Measurements from ENCODE around the gene FAM171A2.
A peak's percentile ranks its signal among the peaks of the same experiment; 100 is the strongest.
"Not testable (repeated sequence)": the region's sequence is repeated elsewhere in the genome, so short reads cannot be mapped to it uniquely, and the experiment has no call there.

FAM171A2 gene

GRCh38 chr17:44343510-44344209 is 20.0 kb downstream of the FAM171A2 start:
- Histone ChIP-seq H3K4me3 (replicated peaks; ENCODE audit: insufficient read depth, low read length) (no peak overlapping the region), H3K27ac (replicated peaks) (no peak overlapping the region), H3K27me3 (ENCODE audit: insufficient read depth, poor library complexity, severe bottlenecking) (no peaks in the 10 kb centered on the region)
- no peak for DNase-seq (ENCODE audit: low read depth in 1 of 2, low spot score in 1 of 2)
- no peak for TF ChIP-seq GABPA (IDR thresholded peaks at IDR 0.05; ENCODE audit: low read depth)
- TF ChIP-seq SPI1 (IDR thresholded peaks at IDR 0.05; ENCODE audit: borderline replicate concordance, low read depth) = no peak
- no peak for TF ChIP-seq REST (IDR thresholded peaks at IDR 0.05; ENCODE audit: insufficient replicate concordance, low read depth)
- no peak for TF ChIP-seq POLR2AphosphoS5 (IDR thresholded peaks at IDR 0.05; ENCODE audit: low read depth)
- no peak for TF ChIP-seq CTCF (IDR thresholded peaks at IDR 0.05; ENCODE audit: insufficient read depth, low read length)

- not testable (repeated sequence) for H3K27ac ChIP-seq (replicated peaks); H3K27me3 ChIP-seq (ENCODE audit: insufficient read depth, poor library complexity, severe bottlenecking); H3K4me3 ChIP-seq (replicated peaks; ENCODE audit: insufficient read depth, low read length)
Observed at GRCh38 chr17:44340553-44340952, 23.1 kb downstream of the FAM171A2 start.

GRCh38 chr17:44338702-44339101 is 25.0 kb downstream of the FAM171A2 start:
- no peaks in the 10 kb centered on the region for H3K27me3 ChIP-seq (ENCODE audit: insufficient read depth, poor library complexity, severe bottlenecking)
- H3K4me3 ChIP-seq (replicated peaks; ENCODE audit: insufficient read depth, low read length) = no peak overlapping the region
- TF ChIP-seq CTCF (IDR thresholded peaks at IDR 0.05; ENCODE audit: insufficient read depth, low read length) = no peak
- no peak for TF ChIP-seq REST (IDR thresholded peaks at IDR 0.05; ENCODE audit: insufficient replicate concordance, low read depth)
- TF ChIP-seq GABPA (IDR thresholded peaks at IDR 0.05; ENCODE audit: low read depth) = no peak
- TF ChIP-seq SPI1 (IDR thresholded peaks at IDR 0.05; ENCODE audit: borderline replicate concordance, low read depth) = no peak
- TF ChIP-seq POLR2AphosphoS5 (IDR thresholded peaks at IDR 0.05; ENCODE audit: low read depth) = no peak
- H3K27ac ChIP-seq (replicated peaks) = peak overlapping the region; percentile 29
- peak in 1 of 2 experiments; percentile 23 for DNase-seq (ENCODE audit: low read depth in 1 of 2, low spot score in 1 of 2)

More at GRCh38 chr17:44340553-44340952, 23.1 kb downstream of the FAM171A2 start:
- DNase-seq (ENCODE audit: low read depth in 1 of 2, low spot score in 1 of 2) = not testable (repeated sequence)

- no peak for TF ChIP-seq REST (IDR thresholded peaks at IDR 0.05; ENCODE audit: insufficient replicate concordance, low read depth)
- no peak for TF ChIP-seq POLR2AphosphoS5 (IDR thresholded peaks at IDR 0.05; ENCODE audit: low read depth)
- no peak for TF ChIP-seq SPI1 (IDR thresholded peaks at IDR 0.05; ENCODE audit: borderline replicate concordance, low read depth)
- TF ChIP-seq CTCF (IDR thresholded peaks at IDR 0.05; ENCODE audit: insufficient read depth, low read length) = no peak
- TF ChIP-seq GABPA (IDR thresholded peaks at IDR 0.05; ENCODE audit: low read depth) = no peak
- DNase-seq (ENCODE audit: low read depth in 1 of 2, low spot score in 1 of 2) = no peak
- Histone ChIP-seq H3K4me3 (replicated peaks; ENCODE audit: insufficient read depth, low read length) (no peak overlapping the region), H3K27me3 (ENCODE audit: insufficient read depth, poor library complexity, severe bottlenecking) (no peaks in the 10 kb centered on the region), H3K27ac (replicated peaks) (no peak overlapping the region)
Observed at GRCh38 chr17:44335968-44336367, 27.7 kb downstream of the FAM171A2 start.
